ENCODE results near the gene LMTK2. TPM values are rescaled to one million over a fixed set of nuclear protein-coding genes. Genes with fewer than 3 reads are reported as not detected.
"Not testable (repeated sequence)": the region's sequence is repeated elsewhere in the genome, so short reads cannot be mapped to it uniquely, and the experiment has no call there.

LMTK2 gene
- total RNA-seq, 1 donor from 2014 or later: 8.4 TPM

GRCh38 chr7:98214811-98215321 is 108.2 kb downstream of the LMTK2 start:
- Histone ChIP-seq H3K9ac (ENCODE audit: low read depth in 1 of 3, low read length in 3 of 3) (no peak overlapping the region), H3K4me1 (ENCODE audit: control insufficient read depth in 3 of 3, insufficient read depth in 3 of 3, low read length in 3 of 3) (peaks cover 0 to 2% (median 0%) of the 10 kb centered on the region in 3 donors), H3K27ac (ENCODE audit: low read depth, low read length) (no peak overlapping the region), H3K9me3 (ENCODE audit: control insufficient read depth in 3 of 3, low read length in 3 of 3) (peaks cover 0 to 3% (median 0%) of the 10 kb centered on the region in 3 donors), H3K36me3 (ENCODE audit: control insufficient read depth in 3 of 3, insufficient read depth in 3 of 3, low read length in 3 of 3) (peaks cover 2% of the 10 kb centered on the region in 3 donors), H3K4me3 (ENCODE audit: low read length in 3 of 3) (no peak overlapping the region), H3K27me3 (ENCODE audit: control insufficient read depth in 3 of 3, insufficient read depth in 3 of 3, low read length in 3 of 3) (peaks cover 0 to 6% (median 3%) of the 10 kb centered on the region in 3 donors)

DNA sequence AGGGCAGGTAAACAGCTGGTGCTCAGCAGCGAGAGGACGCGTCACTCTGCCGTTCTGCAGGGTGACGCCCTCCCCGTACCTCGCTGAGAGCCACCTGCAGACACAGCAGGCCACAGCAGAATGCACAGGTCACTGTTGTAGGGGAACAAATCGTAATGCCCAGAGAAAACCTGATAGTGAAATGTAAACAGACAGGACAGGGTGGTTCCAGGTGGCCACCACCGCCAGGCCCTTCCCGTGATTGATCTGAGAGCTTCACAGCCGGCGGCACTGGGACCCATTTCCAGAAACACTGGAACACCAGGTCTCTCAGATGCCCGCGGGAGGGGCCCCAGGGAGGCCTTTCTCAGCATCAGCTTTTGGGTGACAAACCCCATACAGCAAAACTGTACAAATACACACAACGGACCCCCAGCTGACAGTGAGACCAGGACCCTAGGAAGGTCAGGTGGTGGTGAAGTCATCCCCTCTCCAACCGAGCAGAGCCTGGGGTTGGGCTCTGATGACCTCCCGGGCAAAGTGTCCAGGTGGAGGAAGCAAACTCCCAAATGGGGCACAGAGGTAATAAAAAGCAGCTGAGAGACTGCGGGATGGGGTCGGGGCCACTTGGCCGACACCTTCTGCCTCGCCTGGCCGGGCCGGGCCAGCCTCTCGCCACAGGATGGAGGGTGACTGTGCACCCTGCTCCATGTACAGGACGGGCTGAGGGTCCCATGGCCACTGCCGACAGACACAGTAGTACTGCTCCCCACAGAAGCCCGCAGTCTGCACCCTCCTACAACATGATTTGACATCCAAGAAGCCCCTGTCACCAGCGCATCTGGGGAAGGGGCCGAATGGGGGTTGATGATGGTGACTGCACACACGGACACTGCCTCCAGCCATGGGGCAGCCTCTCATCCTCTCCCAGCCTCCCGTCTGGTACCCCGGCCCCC is 109.2 kb downstream of the LMTK2 start:
- H3K27me3 ChIP-seq (ENCODE audit: control insufficient read depth in 3 of 3, insufficient read depth in 3 of 3, low read length in 3 of 3): peaks cover 0 to 6% (median 3%) of the 10 kb centered on the region in 3 donors
- no peak overlapping the region for H3K27ac ChIP-seq (ENCODE audit: low read depth, low read length)
- peaks cover 0 to 3% (median 0%) of the 10 kb centered on the region in 3 donors for H3K9me3 ChIP-seq (ENCODE audit: control insufficient read depth in 3 of 3, low read length in 3 of 3)
- H3K9ac ChIP-seq (ENCODE audit: low read depth in 1 of 3, low read length in 3 of 3): no peak overlapping the region
- H3K4me3 ChIP-seq (ENCODE audit: low read length in 3 of 3): no peak overlapping the region
- H3K36me3 ChIP-seq (ENCODE audit: control insufficient read depth in 3 of 3, insufficient read depth in 3 of 3, low read length in 3 of 3): peaks cover 2% of the 10 kb centered on the region in 3 donors
- peaks cover 0 to 2% (median 0%) of the 10 kb centered on the region in 3 donors for H3K4me1 ChIP-seq (ENCODE audit: control insufficient read depth in 3 of 3, insufficient read depth in 3 of 3, low read length in 3 of 3)

GRCh38 chr7:98216941-98217622 is 110.4 kb downstream of the LMTK2 start:
- no peak overlapping the region for H3K9ac ChIP-seq (ENCODE audit: low read depth in 1 of 3, low read length in 3 of 3)
- peaks cover 8 to 9% (median 8%) of the 10 kb centered on the region in 3 donors for H3K36me3 ChIP-seq (ENCODE audit: control insufficient read depth in 3 of 3, insufficient read depth in 3 of 3, low read length in 3 of 3)
- H3K9me3 ChIP-seq (ENCODE audit: control insufficient read depth in 3 of 3, low read length in 3 of 3): peaks cover 0 to 3% (median 0%) of the 10 kb centered on the region in 3 donors
- H3K27ac ChIP-seq (ENCODE audit: low read depth, low read length): no peak overlapping the region
- no peaks in the 10 kb centered on the region for H3K27me3 ChIP-seq (ENCODE audit: control insufficient read depth in 3 of 3, insufficient read depth in 3 of 3, low read length in 3 of 3)
- no peak overlapping the region for H3K4me3 ChIP-seq (ENCODE audit: low read length in 3 of 3)
- no peaks in the 10 kb centered on the region for H3K4me1 ChIP-seq (ENCODE audit: control insufficient read depth in 3 of 3, insufficient read depth in 3 of 3, low read length in 3 of 3)

- Histone ChIP-seq H3K36me3 (ENCODE audit: control insufficient read depth in 3 of 3, insufficient read depth in 3 of 3, low read length in 3 of 3) (peaks cover 8 to 14% (median 9%) of the 10 kb centered on the region in 3 donors), H3K4me1 (ENCODE audit: control insufficient read depth in 3 of 3, insufficient read depth in 3 of 3, low read length in 3 of 3) (no peaks in the 10 kb centered on the region), H3K27ac (ENCODE audit: low read depth, low read length) (no peak overlapping the region), H3K4me3 (ENCODE audit: low read length in 3 of 3) (no peak overlapping the region), H3K27me3 (ENCODE audit: control insufficient read depth in 3 of 3, insufficient read depth in 3 of 3, low read length in 3 of 3) (no peaks in the 10 kb centered on the region), H3K9ac (ENCODE audit: low read depth in 1 of 3, low read length in 3 of 3) (no peak overlapping the region), H3K9me3 (ENCODE audit: control insufficient read depth in 3 of 3, low read length in 3 of 3) (peaks cover 0 to 3% (median 0%) of the 10 kb centered on the region in 3 donors)
Observed at GRCh38 chr7:98217623-98218582, 111.2 kb downstream of the LMTK2 start.

DNA sequence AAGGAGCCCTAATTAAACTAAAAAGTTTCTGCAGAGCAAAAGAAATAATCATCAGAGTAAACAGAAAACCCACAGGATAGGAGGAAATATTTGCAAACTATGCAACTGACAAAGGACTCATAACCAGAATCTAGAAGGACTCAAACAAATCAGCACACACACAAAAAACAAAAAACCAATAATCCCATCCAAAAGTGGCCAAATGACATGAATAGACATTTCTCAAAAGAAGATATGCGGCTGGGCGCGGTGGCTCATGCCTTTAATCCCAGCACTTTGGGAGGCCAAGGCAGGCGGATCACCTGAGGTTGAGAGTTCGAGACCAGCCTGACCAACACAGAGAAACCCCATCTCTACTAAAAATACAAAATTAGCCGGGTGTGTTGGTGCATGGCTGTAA is 112.7 kb downstream of the LMTK2 start:
- not testable (repeated sequence) for H3K9me3 ChIP-seq (ENCODE audit: control insufficient read depth in 3 of 3, low read length in 3 of 3); H3K9ac ChIP-seq (ENCODE audit: low read depth in 1 of 3, low read length in 3 of 3); H3K27me3 ChIP-seq (ENCODE audit: control insufficient read depth in 3 of 3, insufficient read depth in 3 of 3, low read length in 3 of 3); H3K4me3 ChIP-seq (ENCODE audit: low read length in 3 of 3); H3K4me1 ChIP-seq (ENCODE audit: control insufficient read depth in 3 of 3, insufficient read depth in 3 of 3, low read length in 3 of 3); H3K27ac ChIP-seq (ENCODE audit: low read depth, low read length)
- peaks cover 8 to 17% (median 13%) of the 10 kb centered on the region in 3 donors for H3K36me3 ChIP-seq (ENCODE audit: control insufficient read depth in 3 of 3, insufficient read depth in 3 of 3, low read length in 3 of 3)

DNA sequence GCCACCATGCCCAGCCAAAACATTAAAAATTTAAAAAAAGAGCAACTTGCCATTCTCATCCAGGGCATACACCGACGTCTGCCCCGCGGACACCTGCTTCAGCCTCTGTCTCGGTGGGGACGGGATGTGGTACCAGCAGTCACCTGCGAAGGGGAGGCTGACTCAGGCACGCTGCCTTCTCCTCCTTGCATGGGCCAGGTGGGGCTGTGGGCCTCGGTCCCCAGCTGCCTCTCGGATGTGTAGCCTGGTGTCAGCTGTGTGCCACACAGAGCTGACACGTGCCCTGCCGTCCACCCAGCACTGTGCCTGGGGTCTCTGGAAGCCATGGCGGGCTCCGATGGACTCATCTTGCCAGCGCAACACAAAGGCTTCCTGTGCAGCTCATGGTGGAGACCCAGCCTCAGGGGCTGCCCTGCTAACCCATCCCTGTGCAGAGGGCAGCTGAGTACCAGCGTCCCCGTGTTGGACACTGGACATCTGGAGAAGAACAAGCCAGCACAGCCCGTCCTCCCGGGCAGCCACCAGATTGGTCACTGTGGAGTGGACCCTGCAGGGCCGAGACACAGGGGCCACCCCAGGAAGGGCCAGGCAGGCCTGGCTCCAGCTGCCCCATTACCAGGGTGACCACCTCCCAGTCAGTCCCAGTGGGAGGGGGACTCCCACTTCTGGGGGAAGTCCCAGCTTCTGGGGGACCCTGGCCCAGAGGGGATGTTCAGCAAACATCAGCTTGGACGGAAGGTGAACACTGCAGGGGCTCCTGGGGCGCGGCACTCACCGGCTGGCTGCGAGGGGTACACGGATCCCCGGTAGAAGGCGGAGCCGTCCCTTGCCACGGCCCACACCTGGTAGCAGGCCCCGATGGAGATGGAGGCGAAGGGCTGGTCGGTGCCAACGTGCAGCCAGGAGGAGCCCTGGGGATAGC is 115.2 kb downstream of the LMTK2 start:
- Histone ChIP-seq H3K36me3 (ENCODE audit: control insufficient read depth in 3 of 3, insufficient read depth in 3 of 3, low read length in 3 of 3) (peaks cover 14 to 25% (median 21%) of the 10 kb centered on the region in 3 donors), H3K4me1 (ENCODE audit: control insufficient read depth in 3 of 3, insufficient read depth in 3 of 3, low read length in 3 of 3) (no peaks in the 10 kb centered on the region)

DNA sequence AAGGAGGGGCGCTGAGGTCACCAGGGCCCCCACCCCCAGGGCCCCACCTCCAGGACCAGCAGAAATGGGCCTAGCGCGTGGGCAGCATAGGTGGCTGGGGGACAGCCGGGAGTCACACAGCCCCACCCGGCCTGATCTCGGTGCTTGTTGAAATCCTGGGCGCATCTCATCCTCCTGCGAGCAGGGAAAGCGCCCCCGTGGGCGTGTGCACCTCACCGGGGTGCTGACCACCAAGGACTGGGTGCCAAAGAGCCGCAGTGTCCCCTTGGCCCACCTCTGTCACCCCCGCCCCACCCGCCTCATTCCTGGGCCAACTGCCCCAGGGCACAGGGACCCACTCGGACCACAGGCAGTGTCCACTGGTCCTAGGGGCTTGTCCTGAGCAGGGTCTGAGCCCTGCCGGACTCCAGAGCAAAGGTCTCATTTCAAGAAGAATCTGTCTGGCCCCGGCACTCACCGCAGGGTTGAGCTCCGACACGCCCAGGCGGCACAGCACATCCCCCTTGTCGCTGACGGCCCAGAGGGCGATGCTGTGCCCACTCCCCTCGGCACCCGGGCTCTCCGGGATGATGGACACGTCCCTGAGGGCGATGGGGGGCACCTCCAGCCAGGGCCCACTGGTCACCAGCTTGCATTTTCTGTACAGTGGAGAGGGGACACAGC is 116.0 kb downstream of the LMTK2 start:
- Histone ChIP-seq H3K9ac (ENCODE audit: low read depth in 1 of 3, low read length in 3 of 3) (no peak overlapping the region), H3K9me3 (ENCODE audit: control insufficient read depth in 3 of 3, low read length in 3 of 3) (peaks cover 0 to 3% (median 0%) of the 10 kb centered on the region in 3 donors), H3K27ac (ENCODE audit: low read depth, low read length) (no peak overlapping the region), H3K36me3 (ENCODE audit: control insufficient read depth in 3 of 3, insufficient read depth in 3 of 3, low read length in 3 of 3) (peaks cover 14 to 25% (median 21%) of the 10 kb centered on the region in 3 donors), H3K27me3 (ENCODE audit: control insufficient read depth in 3 of 3, insufficient read depth in 3 of 3, low read length in 3 of 3) (no peaks in the 10 kb centered on the region), H3K4me3 (ENCODE audit: low read length in 3 of 3) (no peak overlapping the region), H3K4me1 (ENCODE audit: control insufficient read depth in 3 of 3, insufficient read depth in 3 of 3, low read length in 3 of 3) (no peaks in the 10 kb centered on the region)

More for the DNA sequence above, 115.2 kb downstream of the LMTK2 start:
- Histone ChIP-seq H3K27ac (ENCODE audit: low read depth, low read length) (no peak overlapping the region), H3K9me3 (ENCODE audit: control insufficient read depth in 3 of 3, low read length in 3 of 3) (peaks cover 0 to 3% (median 0%) of the 10 kb centered on the region in 3 donors), H3K9ac (ENCODE audit: low read depth in 1 of 3, low read length in 3 of 3) (no peak overlapping the region), H3K27me3 (ENCODE audit: control insufficient read depth in 3 of 3, insufficient read depth in 3 of 3, low read length in 3 of 3) (no peaks in the 10 kb centered on the region), H3K4me3 (ENCODE audit: low read length in 3 of 3) (no peak overlapping the region)

DNA sequence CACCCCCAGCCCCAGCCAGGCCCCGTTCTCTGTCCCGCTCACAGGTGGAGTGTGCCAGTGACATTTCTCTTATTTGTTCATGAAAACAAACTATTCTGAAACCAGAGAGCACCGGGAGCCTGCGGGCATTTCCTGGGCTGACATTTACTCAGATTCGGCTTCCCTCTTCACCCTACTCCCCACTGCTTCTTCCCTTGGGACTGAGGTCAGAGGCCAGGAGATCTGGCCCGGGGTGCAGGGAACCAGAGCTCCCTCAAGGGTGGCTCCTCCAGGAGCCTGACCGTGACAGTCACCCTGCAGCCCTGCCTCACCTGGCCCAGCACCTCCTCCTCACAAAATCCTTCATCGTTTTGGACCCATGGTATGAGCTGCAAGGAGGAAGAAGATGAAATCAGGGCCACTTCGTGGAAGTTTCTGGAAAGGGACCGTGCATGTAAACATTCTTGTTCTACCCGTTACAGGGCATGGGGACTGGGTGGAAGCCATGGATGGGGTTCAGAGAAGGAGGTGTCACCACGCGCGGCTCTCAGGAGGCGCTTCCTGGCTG is 116.8 kb downstream of the LMTK2 start:
- Histone ChIP-seq H3K9ac (ENCODE audit: low read depth in 1 of 3, low read length in 3 of 3) (no peak overlapping the region), H3K27me3 (ENCODE audit: control insufficient read depth in 3 of 3, insufficient read depth in 3 of 3, low read length in 3 of 3) (no peaks in the 10 kb centered on the region), H3K36me3 (ENCODE audit: control insufficient read depth in 3 of 3, insufficient read depth in 3 of 3, low read length in 3 of 3) (peaks cover 22 to 28% (median 26%) of the 10 kb centered on the region in 3 donors), H3K4me1 (ENCODE audit: control insufficient read depth in 3 of 3, insufficient read depth in 3 of 3, low read length in 3 of 3) (no peaks in the 10 kb centered on the region), H3K4me3 (ENCODE audit: low read length in 3 of 3) (no peak overlapping the region), H3K27ac (ENCODE audit: low read depth, low read length) (no peak overlapping the region), H3K9me3 (ENCODE audit: control insufficient read depth in 3 of 3, low read length in 3 of 3) (peaks cover 0 to 3% (median 0%) of the 10 kb centered on the region in 3 donors)
